GM18507 (cell line): ENCODE measurements around the gene P2RX6.
"Not testable (repeated sequence)": the region's sequence is repeated elsewhere in the genome, so short reads cannot be mapped to it uniquely, and the experiment has no call there.

Source experiments
- DNase-seq: peaks from one replicate; pipeline ENCODE4 v3.0.0; 2011; ENCODE audit warnings: low read depth; ENCODE audit not compliant: insufficient read length; ENCODE audit errors: extremely low spot score
- FAIRE-seq: peaks from 2 replicates; lab custom pipeline; 2011; peaks lifted over from hg19 to GRCh38; lab: Jason Lieb, UNC

The P2RX6 gene

DNA sequence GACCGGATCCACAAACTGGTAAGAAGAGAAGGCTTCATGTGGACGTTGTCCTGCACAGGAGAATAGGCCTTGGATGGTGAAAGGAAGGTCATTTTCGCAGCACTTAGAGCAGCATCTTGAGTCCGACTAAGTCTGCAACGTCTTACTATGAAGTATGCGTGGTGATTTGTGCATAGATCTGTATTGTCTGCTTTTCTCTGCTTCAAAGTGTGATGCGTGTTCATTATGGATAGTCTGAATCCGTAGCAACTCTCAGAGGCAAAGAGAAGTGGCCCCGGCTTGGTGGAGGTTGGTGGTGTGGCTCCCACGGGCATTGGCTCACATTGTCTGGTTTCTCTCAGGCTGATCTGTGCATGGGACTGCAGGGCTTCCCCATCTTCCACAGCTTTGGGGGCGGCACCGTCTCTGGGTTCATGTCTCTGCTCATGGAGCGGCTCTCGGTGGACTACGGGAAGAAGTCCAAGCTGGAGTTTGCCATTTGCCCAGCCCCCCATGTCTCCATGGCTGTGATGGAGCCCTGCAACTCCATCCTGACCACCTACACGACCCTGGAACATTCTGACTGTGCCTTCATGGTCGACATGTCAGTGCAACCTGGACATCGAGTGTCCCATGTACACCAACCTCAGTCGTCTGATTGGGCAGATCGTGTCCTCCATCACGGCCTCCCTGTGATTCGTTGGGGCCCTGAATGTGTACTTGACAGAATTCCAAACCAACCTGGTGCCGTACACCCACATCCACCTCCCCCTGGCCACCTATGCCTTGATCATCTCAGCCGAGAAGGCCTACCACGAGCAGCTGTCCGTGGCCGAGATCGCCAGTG is 52.3 kb downstream of the P2RX6 start:
- FAIRE-seq (no peak), DNase-seq (no peak)

DNA sequence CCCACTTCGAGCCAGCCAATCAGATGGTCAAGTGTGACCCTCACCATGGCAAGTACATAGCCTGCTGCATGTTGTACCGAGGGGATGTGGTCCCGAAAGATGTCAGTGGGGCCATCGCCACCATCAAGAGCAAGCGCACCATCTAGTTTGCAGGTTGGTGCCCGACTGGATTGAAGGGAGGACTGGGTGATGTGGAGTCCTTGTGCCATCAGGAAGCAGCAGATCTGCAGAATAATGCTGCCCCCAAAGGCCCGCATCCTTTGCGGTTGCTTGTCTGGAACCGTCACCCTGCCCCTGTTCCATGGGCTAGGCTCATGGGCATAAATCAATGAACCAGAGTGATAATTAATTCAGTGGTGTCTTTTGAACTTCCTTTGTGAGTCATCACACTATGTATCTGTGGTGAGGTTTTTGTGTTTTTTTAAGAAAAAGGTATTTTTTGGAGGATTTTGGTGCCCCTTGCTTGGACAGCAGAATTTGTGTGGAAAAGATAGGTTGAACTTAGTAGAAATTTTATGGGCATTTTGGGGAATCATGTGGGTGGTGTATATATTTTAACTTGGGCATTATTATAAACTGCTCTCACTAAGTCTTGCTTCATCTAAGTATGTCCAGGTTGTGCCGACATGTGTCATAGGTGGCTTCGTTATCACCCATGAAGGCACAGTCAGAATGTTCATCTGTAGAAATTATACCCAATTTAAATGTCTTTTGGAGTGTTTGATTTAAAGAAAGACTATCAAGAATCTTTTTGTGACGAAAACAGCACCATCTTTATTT is 53.1 kb downstream of the P2RX6 start:
- DNase-seq (no peak), FAIRE-seq (no peak)

DNA sequence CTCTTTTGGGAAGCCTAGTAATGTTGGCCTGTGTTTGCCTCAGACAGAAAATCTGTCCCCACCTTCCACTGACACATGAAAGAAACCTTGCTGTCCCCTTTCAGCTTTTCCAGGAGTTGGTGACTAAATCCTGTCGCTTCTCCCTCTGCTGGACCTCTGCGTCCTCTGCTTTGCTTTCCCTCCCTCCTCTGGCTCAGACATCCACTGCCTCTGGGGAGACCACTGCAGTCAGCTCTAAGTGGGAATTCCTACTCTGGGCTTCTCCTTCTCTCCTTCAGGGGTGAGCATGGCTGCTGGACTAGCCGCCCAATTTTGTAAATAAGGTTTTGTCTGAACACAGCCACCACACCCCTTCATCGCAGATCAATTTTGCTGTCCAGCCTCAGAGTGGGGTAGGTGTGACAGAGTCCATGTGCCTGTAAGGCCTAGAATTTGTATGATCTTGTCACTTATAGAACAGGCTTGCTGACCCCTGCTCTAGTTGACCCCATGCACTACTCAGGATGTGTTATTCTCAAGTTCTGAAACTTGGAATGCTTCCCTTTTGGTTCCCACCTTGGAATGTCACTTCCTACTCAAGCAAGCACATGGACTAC is 53.8 kb downstream of the P2RX6 start:
- FAIRE-seq (no peak), DNase-seq (no peak)

DNA sequence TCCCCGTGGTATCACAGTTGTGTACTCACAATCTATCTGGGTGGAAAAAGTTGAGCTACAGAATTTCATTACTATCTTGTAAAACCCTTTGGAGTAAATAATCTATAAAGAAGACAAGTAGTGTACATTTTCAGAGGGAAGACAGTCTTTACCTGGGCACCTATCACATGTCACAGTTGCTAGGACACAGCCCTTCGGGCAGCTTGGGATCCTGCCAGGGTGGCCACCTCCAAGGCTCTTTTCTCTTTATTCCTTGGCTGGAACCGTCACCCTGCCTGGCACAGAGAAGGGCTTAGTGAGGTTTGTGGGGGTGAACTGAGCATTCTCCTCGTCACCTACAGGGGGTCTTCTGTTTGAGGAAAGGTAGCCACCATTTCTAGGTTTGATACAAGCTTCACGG is 54.4 kb downstream of the P2RX6 start:
- FAIRE-seq (no peak), DNase-seq (no peak)

DNA sequence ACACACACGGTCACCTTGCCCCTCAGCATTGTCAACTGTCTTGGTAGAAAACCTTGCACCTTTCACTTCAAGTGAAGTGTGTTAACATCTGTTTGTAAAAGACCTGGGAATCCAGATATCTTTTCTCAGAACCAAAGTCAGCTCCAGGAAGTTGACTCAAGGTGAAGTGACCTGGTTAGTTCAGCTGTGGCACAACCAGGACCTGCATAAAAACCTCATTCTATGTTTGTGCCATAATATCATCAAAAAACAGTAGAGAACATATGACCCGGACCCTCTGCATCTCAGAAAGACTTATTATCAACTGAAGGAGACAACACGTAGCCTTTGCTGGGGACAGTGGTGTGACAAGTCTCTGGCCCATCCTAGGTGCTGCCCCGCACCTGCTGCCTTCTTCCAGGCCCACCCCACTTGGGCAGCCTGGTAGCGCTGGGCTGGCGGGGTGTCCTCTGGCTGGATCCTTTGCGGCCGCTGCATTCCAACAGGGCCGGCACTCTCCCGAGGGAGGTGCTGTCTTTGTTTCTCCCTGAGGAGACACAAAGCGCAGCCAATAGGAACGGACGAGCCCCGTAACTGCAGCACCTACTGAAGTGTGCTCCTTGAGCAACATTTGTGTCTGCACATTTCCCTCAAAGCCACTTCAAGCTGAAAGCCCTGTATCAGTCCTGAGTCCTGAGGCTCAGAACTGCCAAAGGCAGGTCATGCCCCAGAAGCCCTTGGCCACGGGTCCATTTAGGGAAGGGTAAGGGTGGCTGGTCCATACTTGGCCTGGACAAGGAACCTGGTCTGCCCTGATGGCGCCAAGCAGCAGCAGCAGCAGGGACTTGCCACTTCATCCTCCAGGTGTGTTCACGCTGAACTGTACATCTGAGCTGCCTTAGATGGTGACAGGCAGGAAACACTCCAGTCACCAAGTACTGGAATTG is 56.0 kb downstream of the P2RX6 start:
- FAIRE-seq (no peak), DNase-seq (no peak)

DNA sequence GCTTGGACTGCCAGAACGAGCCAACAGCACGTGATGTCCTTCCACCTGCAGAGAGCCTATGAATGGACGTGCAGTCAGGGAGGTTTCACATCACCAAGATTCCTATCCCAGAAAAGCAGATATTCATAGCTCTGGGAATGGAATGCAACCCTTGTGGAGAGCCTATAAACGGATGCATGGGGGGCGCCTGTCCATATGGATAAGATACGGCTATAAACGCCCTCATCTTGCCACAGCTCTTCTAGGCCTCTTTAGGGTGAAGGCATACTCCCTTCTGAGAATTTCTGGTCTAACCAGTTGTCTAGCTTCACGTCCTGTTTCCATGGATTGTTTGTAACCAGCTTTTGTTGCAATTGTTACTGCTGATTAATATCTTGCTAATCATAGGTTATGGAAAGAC is 56.8 kb downstream of the P2RX6 start:
- DNase-seq, FAIRE-seq: not testable (repeated sequence)

DNA sequence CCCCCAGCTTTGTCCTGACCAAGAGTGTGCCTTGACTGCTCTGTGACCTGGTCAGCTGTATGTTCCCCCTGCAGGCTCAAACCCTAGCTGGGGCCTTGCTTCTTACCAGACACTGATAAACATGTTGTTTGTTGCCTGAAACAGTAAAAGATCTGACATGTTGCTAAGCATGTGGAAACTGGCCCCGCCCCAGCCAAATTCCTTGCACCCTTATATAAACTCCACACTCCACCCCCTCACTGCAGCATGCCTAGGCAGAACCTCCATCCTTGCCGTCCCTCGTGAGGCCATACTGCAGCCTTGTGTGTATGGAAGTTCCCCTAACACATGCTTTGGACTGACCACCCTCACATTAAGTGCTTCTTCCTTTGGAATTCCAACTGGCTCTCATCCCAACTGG is 58.1 kb downstream of the P2RX6 start:
- DNase-seq (no peak), FAIRE-seq (no peak)

DNA sequence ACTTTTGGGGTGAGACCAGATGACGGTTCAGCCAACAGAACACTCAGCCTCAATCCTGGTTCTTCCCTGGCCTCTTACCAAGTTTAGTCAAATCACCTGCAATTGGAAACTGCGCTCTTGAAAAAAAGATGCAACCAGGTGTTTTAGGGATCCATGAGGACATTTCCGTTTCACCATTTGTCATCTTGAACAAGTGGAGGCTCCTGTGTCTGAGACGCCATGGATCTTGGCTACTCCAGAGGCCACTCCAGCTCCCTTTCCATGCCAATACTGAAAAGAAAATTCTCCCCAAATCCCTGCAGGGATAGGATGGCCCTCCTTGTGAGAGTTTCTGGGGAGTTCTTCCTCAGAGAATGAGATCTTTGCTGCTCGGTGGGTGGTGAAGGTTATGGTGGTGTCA is 58.5 kb downstream of the P2RX6 start:
- no peak for DNase-seq
- FAIRE-seq = no peak

DNA sequence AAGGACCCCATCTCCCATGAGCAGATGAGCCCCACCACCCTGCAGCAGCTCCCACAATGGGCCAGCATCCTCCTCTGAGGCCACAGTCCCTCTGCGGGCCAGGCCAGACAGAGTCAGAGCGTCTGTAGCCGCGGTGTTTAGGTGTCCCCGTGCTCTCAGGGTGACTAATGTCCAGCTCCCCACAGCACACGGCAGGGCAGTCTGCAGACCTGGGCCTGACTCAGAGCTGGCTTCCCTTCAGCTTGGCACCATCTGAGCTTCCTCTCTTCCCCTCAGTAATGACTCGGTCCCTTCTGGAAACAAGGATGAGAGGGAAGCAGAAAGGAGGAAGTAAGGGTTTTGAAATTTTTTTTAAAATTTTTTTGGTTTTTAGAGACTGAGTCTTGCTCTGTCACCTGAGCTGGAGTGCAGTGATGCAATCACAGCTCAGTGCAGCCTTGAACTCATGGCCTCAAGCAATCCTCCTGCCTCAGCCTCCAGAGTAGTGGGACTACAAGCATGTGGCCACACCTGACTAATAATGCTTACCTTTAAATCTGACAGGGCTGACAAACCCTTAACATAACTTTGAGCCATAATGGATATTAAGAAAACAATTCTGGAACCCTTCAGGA is 59.2 kb downstream of the P2RX6 start:
- DNase-seq (no peak), FAIRE-seq (no peak)

DNA sequence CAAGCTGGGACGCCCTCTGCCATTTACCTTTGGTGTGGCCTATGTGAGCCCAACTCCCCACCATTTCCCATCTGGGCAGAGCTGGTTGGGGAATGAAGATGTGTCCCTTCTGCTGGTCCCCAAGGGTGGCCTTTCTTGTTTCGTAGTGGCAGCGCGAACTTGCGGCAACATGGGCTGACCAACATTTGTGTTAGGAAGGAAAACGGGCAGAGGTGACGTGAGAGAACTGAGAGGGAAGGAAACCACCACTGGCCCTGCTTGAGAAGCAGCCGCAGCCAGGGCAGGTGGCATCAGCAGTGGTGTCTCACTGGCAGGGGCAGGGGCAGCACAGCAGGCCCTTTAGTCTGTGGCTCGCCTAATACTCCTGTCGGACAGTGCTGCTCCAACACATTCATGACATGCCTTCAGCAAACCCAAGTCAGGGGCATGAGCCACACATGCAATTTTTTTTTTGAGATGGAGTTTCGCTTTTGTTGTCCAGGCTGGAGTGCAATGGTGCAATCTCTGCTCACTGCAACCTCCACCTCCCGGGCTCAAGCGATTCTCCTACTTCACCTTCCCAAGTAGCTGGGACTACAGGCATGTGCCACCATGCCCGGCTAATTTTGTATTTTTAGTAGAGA is 60.7 kb downstream of the P2RX6 start:
- DNase-seq = no peak
- no peak for FAIRE-seq

DNA sequence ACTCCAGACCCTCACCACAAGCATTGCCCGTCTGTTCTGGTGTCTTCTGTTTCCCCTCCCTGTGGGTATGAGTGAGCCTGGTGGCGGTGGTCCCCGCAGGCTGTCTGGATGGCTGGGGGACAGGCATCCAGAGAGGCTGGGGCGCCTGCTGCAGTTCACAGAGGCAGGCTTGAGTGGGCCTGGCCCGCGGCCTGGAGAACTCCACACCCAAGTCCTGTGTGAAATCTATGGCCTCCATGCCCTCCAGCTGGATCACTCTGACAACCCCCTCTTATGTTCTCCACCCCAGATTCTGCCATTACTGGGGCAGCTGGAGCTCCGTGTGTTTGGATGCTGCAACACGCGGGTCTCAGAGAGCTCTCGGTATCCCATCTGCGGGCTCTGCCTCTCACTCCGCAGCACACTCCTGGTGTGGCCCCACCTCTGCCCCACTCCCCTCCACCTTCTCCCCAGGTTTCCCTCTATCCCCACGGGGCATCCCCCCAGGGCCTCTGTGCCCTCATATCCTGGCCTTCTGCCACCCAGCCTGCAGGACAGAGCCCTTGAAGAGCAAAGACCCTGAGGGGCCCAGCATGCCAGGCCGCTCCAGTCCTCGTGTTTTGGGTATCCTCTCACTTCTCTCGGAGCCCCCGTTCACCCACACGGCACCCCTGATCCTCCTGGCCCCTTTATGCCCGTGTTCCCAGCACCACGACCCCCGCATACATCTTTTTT is 62.1 kb downstream of the P2RX6 start:
- FAIRE-seq = no peak

More for the DNA sequence above, 62.1 kb downstream of the P2RX6 start:
- no peak for DNase-seq
